A549 (cell line): ENCODE data around the gene TIE1. TPM values are rescaled to one million over a fixed set of nuclear protein-coding genes. Genes with fewer than 3 reads are reported as not detected.

Experiments
- ATAC-seq, 2 experiments: fragments of 200-7000 bp in 1 of 2; fragments of >200 bp in 1 of 2; cut with Nextera tagmentation in 1 of 2; cut with Tn5 transposase in 1 of 2; 3 replicates each; pipeline versions ENCODE4 v1.8.0 to v1.9.1; 2018 to 2020; ENCODE audit warnings: mild to moderate bottlenecking in 1 of 2, moderate library complexity in 1 of 2
- CTCF ChIA-PET: fragments of 300-600 bp; sonication (Branson Sonifier 250); formaldehyde crosslinking; extraction: SDS; loops from one replicate; lab custom pipeline; 2021; ENCODE audit warnings: antibody characterized with exemption, inconsistent platforms; lab: Yijun Ruan, JAX
- POLR2A ChIA-PET: fragments of 350-600 bp; formaldehyde crosslinking; extraction: SDS; loops from one replicate; lab custom pipeline; 2021; ENCODE audit warnings: antibody characterized with exemption, inconsistent platforms; lab: Yijun Ruan, JAX
- DNase-seq, 2 experiments: peaks; one replicate each; pipeline versions ENCODE4 v3.0.0 to v3.0.0-alpha.2; 2011 to 2016; ENCODE audit warnings: low read depth in 1 of 2, low spot score in 1 of 2
- FAIRE-seq: peaks from 2 replicates; lab custom pipeline; 2011; peaks lifted over from hg19 to GRCh38; lab: Jason Lieb, UNC
- H3K27ac ChIP-seq, 2 experiments: fragments of >200 bp; sonication (Bioruptor Twin); formaldehyde crosslinking; 3 replicates each; pipeline ENCODE4 v1.5.1; 2016 to 2017
- H3K4me1 ChIP-seq: fragments of >200 bp; sonication (Bioruptor Twin); formaldehyde crosslinking; 3 replicates; pipeline ENCODE4 v1.6.1; 2016
- H3K4me2 ChIP-seq: fragments of >200 bp; sonication (Bioruptor Twin); formaldehyde crosslinking; 3 replicates; pipeline ENCODE4 v1.6.1; 2016
- H3K4me3 ChIP-seq: fragments of >200 bp; sonication (Bioruptor Twin); formaldehyde crosslinking; 3 replicates; pipeline ENCODE4 v1.5.1; 2016
- H3K9me3 ChIP-seq: fragments of >200 bp; sonication (Bioruptor Twin); formaldehyde crosslinking; 3 replicates; pipeline ENCODE4 v1.6.1; 2016
- ATOH8 ChIP-seq: fragments of 250-450 bp; sonication (Bioruptor Pico); IDR thresholded peaks from 2 replicates; pipeline ENCODE4 v1.5.0; 2020; ENCODE audit warnings: low read depth, mild to moderate bottlenecking, moderate library complexity
- CBX2 ChIP-seq: fragments of 200-600 bp; sonication (generic); IDR thresholded peaks from 2 replicates; pipeline ENCODE4 v1.6.1; 2016; ENCODE audit warnings: low read depth, mild to moderate bottlenecking, borderline replicate concordance
- CEBPB ChIP-seq, 2 experiments: fragments of >200 bp in 1 of 2; sonication (Bioruptor Twin) in 1 of 2; formaldehyde crosslinking in 1 of 2; IDR thresholded peaks; 2 replicates each; pipeline ENCODE4 v1.6.1; 2012 to 2016
- EHF ChIP-seq: fragments of 250-450 bp; sonication (Bioruptor Pico); IDR thresholded peaks from 2 replicates; pipeline ENCODE4 v1.5.0; 2020; ENCODE audit warnings: mild to moderate bottlenecking
- FOSL2 ChIP-seq, 2 experiments: fragments of 450-650 bp in 1 of 2; fragments of >200 bp in 1 of 2; sonication (Bioruptor Twin) in 1 of 2; formaldehyde crosslinking; IDR thresholded peaks; 2 replicates each; pipeline versions ENCODE4 v1.5.0 to v1.6.1; 2016 to 2020; ENCODE audit warnings: mild to moderate bottlenecking in 1 of 2, moderate library complexity in 1 of 2
- HOXA7 ChIP-seq: fragments of 250-450 bp; sonication (Bioruptor Pico); IDR thresholded peaks from 2 replicates; pipeline ENCODE4 v1.5.0; 2020; ENCODE audit warnings: mild to moderate bottlenecking, moderate library complexity
- JUNB ChIP-seq: fragments of >200 bp; sonication (Bioruptor Twin); formaldehyde crosslinking; IDR thresholded peaks from 2 replicates; pipeline ENCODE4 v1.6.1; 2016
- KDM5A ChIP-seq: fragments of 200-600 bp; sonication (generic); IDR thresholded peaks from 2 replicates; pipeline ENCODE4 v1.6.1; 2016; ENCODE audit warnings: antibody characterized with exemption, mild to moderate bottlenecking
- MAZ ChIP-seq: fragments of 150-350 bp; IDR thresholded peaks from 2 replicates; pipeline ENCODE4 v1.6.1; 2014; ENCODE audit warnings: antibody characterized with exemption, low read depth, low read length, borderline replicate concordance
- PHF8 ChIP-seq: fragments of 200-600 bp; sonication (generic); IDR thresholded peaks from 2 replicates; pipeline ENCODE4 v1.6.1; 2016; ENCODE audit warnings: low read depth, mild to moderate bottlenecking, antibody characterized with exemption, moderate library complexity, borderline replicate concordance
- POLR2AphosphoS2 ChIP-seq: conservative IDR thresholded peaks from 2 replicates; pipeline ENCODE4 v1.6.1; 2012; ENCODE audit warnings: low read length, improper control_type of control experiment, inconsistent platforms
- RARB ChIP-seq: fragments of 250-450 bp; sonication (Bioruptor Pico); IDR thresholded peaks from 2 replicates; pipeline ENCODE4 v1.8.0; 2021; ENCODE audit warnings: mild to moderate bottlenecking, moderate library complexity
- RCOR1 ChIP-seq: fragments of 150-350 bp; IDR thresholded peaks from 2 replicates; pipeline ENCODE4 v1.6.1; 2014; ENCODE audit warnings: antibody characterized with exemption, low read length, low read depth
- RFX5 ChIP-seq: fragments of 450-650 bp; IDR thresholded peaks from 2 replicates; pipeline ENCODE4 v1.7.1; 2014; ENCODE audit warnings: antibody characterized with exemption, mild to moderate bottlenecking, moderate library complexity
- SMC3 ChIP-seq: fragments of >200 bp; sonication (Bioruptor Twin); formaldehyde crosslinking; IDR thresholded peaks from 3 replicates; pipeline ENCODE4 v1.6.1; 2018; ENCODE audit warnings: inconsistent platforms
- SREBF2 ChIP-seq: fragments of 450-650 bp; IDR thresholded peaks from 2 replicates; pipeline ENCODE4 v1.6.1; 2014; ENCODE audit warnings: mild to moderate bottlenecking, moderate library complexity
- TFCP2L1 ChIP-seq: fragments of 250-450 bp; sonication (Bioruptor Pico); IDR thresholded peaks from 2 replicates; pipeline ENCODE4 v1.5.0; 2021; ENCODE audit warnings: mild to moderate bottlenecking
- WGBS: methylation state at CpG from one replicate; pipeline ENCODE4 v1.1.6; 2017; ENCODE audit errors: missing lambda C conversion rate; 5-methylcytosine and 5-hydroxymethylcytosine counted together
- polyA plus RNA-seq, 4 experiments: library from polyadenylated mRNA; depleted of rRNA in 3 of 4; stranded (reverse); fragments of >200 nt; fragmentation: RNase III in 1 of 4; extraction: RNeasy Plus Mini Kit Qiagen cat#74134 plus additional on column Dnase treatment in 1 of 4; gene quantifications; 2 replicates in 3 of 4; 3 replicates in 1 of 4; pipeline ENCODE4 v1.2.3, GENCODE V29; 2011 to 2017
- TF ChIP-seq, protein P1 (sequence below): fragments of 250-450 bp; sonication (Bioruptor Pico); IDR thresholded peaks from 2 replicates; pipeline ENCODE4 v1.5.0; 2021; ENCODE audit warnings: mild to moderate bottlenecking, moderate library complexity, borderline replicate concordance
- TF ChIP-seq, protein P2 (sequence below): IDR thresholded peaks from 2 replicates; pipeline ENCODE4 v1.6.1; 2012; ENCODE audit warnings: low read depth, borderline replicate concordance

Gene TIE1
- polyA plus RNA-seq, 2 of the 4 experiments (the other 2 are of a cell fraction): not detected

DNA sequence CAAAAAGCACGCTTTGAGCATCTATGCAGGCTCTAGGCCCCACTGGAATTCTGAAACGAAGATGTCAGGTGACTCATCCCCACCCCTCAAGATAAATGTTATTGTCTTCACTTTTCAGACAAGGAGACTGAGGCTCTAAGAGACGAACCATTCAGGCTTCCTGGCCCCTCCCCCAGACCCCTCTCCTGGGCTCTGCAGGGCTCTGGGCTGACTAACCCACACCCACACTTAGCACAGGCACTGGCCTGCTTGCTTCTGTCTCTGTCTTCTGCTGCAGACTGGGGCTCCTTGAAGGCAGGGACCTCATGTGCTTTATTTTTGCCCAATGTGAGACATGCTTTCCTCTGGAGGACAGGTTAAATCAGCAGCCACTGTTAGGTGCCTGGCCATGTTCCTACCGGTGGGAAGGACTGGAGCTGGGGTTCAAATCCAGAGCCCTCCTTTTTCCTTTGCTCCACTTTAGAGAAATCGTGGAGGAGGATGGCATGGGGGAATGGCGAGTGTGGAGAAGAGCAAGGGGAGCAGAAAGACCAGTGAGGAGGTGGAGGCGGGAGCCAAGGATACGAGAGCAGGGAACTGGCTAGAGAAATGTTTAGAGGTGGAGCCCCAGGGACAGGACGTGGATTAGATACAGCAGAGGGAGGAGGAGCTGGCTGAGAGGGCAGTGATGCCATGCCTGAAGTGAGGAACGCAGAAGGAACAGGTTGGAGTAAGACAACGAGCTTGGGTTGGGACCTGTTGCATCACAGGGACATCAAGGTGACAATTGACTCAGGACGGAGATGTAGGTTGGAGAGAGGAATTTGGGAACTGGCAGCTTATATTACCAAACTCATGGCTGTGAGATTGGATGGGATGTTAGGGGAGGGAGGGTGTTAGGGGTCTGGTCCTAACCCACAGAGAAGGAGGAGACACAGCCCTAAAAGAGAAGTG is 29.3 kb upstream of the TIE1 start:
- no peak overlapping the region for H3K4me2 ChIP-seq
- H3K4me1 ChIP-seq: no peaks in the 10 kb centered on the region
- FAIRE-seq (no peak), ATAC-seq (no peak), DNase-seq (no peak)
- no peak overlapping the region for H3K4me3 ChIP-seq
- ChIA-PET POLR2A (no interaction called here), CTCF (interaction anchor here (0.9 to 1.4 kb wide), 2 partner anchors 11 to 14 kb away, joined by 3 to 4 read pairs; partner anchors contain the start of gene C1orf210)
- no peak for TF ChIP-seq FOSL2 (IDR thresholded peaks at IDR 0.05)
- TF ChIP-seq FOSL2 (CRISPR knock-in tag; IDR thresholded peaks at IDR 0.05): no peak
- TF ChIP-seq RCOR1: no peak
- no peak for TF ChIP-seq JUNB
- TF ChIP-seq, protein P1, sequence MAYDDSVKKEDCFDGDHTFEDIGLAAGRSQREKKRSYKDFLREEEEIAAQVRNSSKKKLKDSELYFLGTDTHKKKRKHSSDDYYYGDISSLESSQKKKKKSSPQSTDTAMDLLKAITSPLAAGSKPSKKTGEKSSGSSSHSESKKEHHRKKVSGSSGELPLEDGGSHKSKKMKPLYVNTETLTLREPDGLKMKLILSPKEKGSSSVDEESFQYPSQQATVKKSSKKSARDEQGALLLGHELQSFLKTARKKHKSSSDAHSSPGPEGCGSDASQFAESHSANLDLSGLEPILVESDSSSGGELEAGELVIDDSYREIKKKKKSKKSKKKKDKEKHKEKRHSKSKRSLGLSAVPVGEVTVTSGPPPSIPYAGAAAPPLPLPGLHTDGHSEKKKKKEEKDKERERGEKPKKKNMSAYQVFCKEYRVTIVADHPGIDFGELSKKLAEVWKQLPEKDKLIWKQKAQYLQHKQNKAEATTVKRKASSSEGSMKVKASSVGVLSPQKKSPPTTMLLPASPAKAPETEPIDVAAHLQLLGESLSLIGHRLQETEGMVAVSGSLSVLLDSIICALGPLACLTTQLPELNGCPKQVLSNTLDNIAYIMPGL: no peak
- no peak for TF ChIP-seq RFX5
- TF ChIP-seq MAZ: no peak
- no peak for TF ChIP-seq PHF8
- TF ChIP-seq HOXA7 (CRISPR knock-in tag): no peak
- no peak for TF ChIP-seq RARB (CRISPR knock-in tag)
- no peak for TF ChIP-seq CEBPB (IDR thresholded peaks at IDR 0.05)
- TF ChIP-seq EHF (CRISPR knock-in tag): no peak
- no peak for TF ChIP-seq POLR2AphosphoS2
- H3K9me3 ChIP-seq: no peaks in the 10 kb centered on the region
- no peak overlapping the region for H3K27ac ChIP-seq
- 60% methylated on average over 12 of the region's 12 CpGs for whole genome bisulfite sequencing

- CTCF ChIA-PET: interaction anchor here (0.6 to 1.4 kb wide), 3 partner anchors 11 to 298 kb away, joined by 3 to 4 read pairs (median 3); partner anchors contain the start of gene C1orf210
- Histone ChIP-seq H3K4me3 (no peak overlapping the region), H3K9me3 (no peaks in the 10 kb centered on the region), H3K27ac (no peak overlapping the region), H3K4me1 (no peaks in the 10 kb centered on the region), H3K4me2 (no peak overlapping the region)
- TF ChIP-seq CBX2 (no peak), ATOH8 (CRISPR knock-in tag) (no peak), SMC3 (no peak), SREBF2 (no peak), TFCP2L1 (CRISPR knock-in tag) (no peak), RARB (CRISPR knock-in tag) (no peak), KDM5A (no peak), RCOR1 (no peak)
- TF ChIP-seq, protein P2, sequence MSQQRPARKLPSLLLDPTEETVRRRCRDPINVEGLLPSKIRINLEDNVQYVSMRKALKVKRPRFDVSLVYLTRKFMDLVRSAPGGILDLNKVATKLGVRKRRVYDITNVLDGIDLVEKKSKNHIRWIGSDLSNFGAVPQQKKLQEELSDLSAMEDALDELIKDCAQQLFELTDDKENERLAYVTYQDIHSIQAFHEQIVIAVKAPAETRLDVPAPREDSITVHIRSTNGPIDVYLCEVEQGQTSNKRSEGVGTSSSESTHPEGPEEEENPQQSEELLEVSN: no peak
- DNase-seq (no peak), FAIRE-seq (no peak), ATAC-seq (no peak)
- WGBS: 74% methylated on average over 8 of the region's 9 CpGs
- POLR2A ChIA-PET: no interaction called here
Measured at GRCh38 chr1:43272161-43272560, 28.6 kb upstream of the TIE1 start.
